IPS DF 19.7 (cell line): ENCODE measurements around the gene INPP4A.

Source experiments
- DNase-seq: peaks from one replicate; pipeline ENCODE4 v3.0.0-alpha.2; 2013; ENCODE audit warnings: low read depth, low spot score

Gene INPP4A

DNA sequence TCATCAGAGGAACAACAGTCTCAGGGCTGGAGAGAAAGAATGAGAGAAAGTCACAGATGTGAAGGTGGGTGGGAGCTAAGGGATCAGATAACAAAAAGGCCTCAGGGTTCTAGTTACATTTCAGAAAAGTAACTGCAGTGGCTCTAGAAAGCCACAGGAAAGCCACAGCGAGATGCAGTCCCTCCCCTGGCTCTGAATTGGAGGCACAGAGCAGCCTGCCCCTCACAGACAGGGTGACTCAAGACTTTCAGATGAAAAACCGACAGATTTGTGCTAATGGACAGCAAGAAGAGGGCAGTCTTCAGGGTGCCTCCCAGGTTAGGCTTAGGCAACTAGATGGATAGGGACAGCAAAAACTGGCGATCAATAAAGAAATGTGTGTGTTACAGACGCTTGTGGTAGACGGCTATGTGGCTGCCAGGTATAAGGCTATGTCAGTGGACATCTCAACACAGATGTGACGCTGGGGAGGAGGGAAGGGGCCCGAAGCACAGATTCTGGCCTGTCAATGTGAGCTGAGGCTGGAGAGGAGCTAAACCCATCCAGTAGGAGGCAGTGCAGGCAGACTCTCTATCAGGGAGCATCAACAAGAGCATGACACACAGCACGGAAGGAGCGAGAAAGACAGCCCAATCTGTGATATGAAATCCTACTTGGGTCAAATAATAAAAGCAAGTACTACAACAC, 189.9 kb downstream of the INPP4A start:
- DNase-seq, result peak; percentile 42

DNA sequence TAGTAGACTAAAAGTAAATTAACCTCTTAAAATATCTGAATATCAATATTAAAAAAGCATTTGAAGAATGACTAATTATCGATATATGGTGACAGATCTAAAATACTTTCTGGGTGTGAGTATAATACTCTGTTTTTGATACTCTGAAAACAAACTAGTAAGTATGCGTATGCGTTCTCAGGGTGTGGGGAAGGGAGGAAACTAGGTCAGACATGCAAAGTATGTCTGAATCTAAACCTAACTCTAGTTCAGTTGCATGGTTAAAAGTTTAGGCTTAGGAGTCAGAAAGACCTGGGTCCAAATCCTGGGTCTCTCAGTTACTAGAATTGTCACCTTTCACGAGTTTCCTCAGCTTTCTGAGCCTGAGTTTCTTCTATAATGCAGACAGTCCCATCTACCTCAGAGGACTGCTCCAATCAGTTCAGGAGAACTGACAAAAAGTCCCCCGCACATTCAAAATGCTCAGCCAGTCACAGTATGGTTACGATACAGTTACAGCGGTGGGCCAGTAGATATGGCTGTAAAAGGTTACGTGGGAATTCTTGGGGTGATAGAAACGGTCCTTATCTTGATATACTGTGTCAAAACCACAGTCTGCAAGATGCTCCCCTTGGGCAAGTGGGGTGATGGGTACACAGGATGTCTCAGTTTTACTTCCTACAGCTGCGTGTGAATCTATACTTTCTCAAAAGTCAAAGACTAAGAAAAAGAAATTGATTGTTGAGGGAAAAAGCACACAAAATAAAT, 192.9 kb downstream of the INPP4A start:
- DNase-seq, result no peak

DNA sequence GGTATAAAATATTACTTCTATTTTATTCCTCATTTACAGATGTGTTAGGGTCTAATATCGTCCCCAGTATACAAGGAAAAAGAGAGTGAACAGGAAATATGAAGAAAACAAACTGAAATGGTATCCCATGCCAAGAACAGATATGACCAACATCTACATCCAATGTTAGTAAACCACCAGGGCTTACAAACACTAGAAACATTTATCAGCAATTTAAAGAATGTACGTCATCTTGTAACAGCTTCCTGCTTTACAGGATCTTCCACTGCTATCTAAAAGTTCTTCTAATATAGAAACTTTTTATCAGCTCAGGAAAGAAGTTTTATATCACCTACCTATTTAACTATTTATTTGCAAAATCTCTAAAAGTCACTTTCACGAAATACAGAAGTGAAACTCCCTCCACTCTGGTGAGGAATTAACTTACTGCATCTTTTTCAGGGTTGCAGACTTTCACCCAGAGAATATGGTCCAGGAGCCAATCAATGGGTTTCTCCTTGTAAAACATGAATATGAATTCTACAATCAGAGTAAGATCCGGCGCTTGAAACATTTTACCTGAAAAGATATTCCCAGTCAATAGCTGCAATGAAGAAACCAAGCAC, 198.9 kb downstream of the INPP4A start:
- no peak for DNase-seq
